WERI-Rb-1 (cell line): Measurements from ENCODE around the gene ADGRF3.
"Not testable (repeated sequence)": the region's sequence is repeated elsewhere in the genome, so short reads cannot be mapped to it uniquely, and the experiment has no call there.

ENCODE experiments used
- DNase-seq: peaks from one replicate; pipeline ENCODE4 v3.0.0-alpha.2; 2020
- H3K27ac ChIP-seq: fragments of 250-450 bp; sonication (Bioruptor Pico); 2 replicates; pipeline ENCODE4 v1.5.1; 2020; ENCODE audit warnings: mild to moderate bottlenecking, moderate library complexity
- H3K27me3 ChIP-seq: fragments of 250-450 bp; sonication (Bioruptor Pico); 2 replicates; pipeline ENCODE4 v1.5.1; 2021; ENCODE audit warnings: mild to moderate bottlenecking, low read depth, moderate library complexity; ENCODE audit not compliant: insufficient read depth, severe bottlenecking
- H3K36me3 ChIP-seq: fragments of 250-450 bp; sonication (Bioruptor Pico); 2 replicates; pipeline ENCODE4 v1.5.1; 2020; ENCODE audit warnings: mild to moderate bottlenecking, moderate library complexity
- H3K4me3 ChIP-seq: 2 replicates; pipeline ENCODE4 v1.5.1; 2011; ENCODE audit warnings: low read depth, mild to moderate bottlenecking, control low read depth, low read length
- H3K9me3 ChIP-seq: fragments of 250-450 bp; sonication (Bioruptor Pico); 2 replicates; pipeline ENCODE4 v1.5.1; 2021; ENCODE audit warnings: mild to moderate bottlenecking, moderate library complexity; ENCODE audit not compliant: severe bottlenecking
- TF ChIP-seq, protein P1 (sequence below): IDR thresholded peaks from 2 replicates; pipeline ENCODE4 v1.5.1; 2011; ENCODE audit warnings: low read depth, mild to moderate bottlenecking, control low read depth, inconsistent platforms, low read length

ADGRF3 gene

GRCh38 chr2:26274058-26274613 lies 72.5 kb downstream of the ADGRF3 start:
- Histone ChIP-seq H3K27me3 (no peaks in the 10 kb centered on the region), H3K27ac (no peak overlapping the region), H3K36me3 (peaks cover 7% of the 10 kb centered on the region), H3K4me3 (no peak overlapping the region), H3K9me3 (no peaks in the 10 kb centered on the region)
- TF ChIP-seq, protein P1, sequence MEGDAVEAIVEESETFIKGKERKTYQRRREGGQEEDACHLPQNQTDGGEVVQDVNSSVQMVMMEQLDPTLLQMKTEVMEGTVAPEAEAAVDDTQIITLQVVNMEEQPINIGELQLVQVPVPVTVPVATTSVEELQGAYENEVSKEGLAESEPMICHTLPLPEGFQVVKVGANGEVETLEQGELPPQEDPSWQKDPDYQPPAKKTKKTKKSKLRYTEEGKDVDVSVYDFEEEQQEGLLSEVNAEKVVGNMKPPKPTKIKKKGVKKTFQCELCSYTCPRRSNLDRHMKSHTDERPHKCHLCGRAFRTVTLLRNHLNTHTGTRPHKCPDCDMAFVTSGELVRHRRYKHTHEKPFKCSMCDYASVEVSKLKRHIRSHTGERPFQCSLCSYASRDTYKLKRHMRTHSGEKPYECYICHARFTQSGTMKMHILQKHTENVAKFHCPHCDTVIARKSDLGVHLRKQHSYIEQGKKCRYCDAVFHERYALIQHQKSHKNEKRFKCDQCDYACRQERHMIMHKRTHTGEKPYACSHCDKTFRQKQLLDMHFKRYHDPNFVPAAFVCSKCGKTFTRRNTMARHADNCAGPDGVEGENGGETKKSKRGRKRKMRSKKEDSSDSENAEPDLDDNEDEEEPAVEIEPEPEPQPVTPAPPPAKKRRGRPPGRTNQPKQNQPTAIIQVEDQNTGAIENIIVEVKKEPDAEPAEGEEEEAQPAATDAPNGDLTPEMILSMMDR, result no peak
- no peak for DNase-seq

- no peak overlapping the region for H3K27ac ChIP-seq
- H3K27me3 ChIP-seq, result no peaks in the 10 kb centered on the region
- DNase-seq, result no peak
- no peaks in the 10 kb centered on the region for H3K9me3 ChIP-seq
- H3K36me3 ChIP-seq, result peaks cover 4% of the 10 kb centered on the region
- TF ChIP-seq, protein P1, result no peak
- H3K4me3 ChIP-seq, result no peak overlapping the region
Measured at GRCh38 chr2:26273501-26273900, 73.1 kb downstream of the ADGRF3 start.

DNA sequence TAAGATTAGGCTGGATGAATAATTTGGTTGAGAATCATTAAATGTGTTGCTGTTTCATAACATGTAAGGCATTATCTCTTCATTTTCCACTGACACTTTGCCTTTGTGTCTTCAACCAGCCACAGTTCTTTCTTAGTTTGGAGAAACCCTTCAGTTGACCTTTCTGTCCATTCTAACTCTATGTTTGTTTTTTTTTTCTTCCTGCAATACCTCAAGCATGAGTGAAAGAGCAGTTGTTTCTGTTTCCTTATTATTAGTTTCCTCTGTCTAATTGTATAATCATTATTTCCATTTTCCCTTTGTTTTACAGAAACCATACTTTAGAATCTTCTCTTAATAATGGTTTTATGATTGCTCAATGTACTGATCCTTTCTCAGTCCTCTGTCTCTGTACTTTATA lies 76.2 kb downstream of the ADGRF3 start:
- no peaks in the 10 kb centered on the region for H3K9me3 ChIP-seq
- no peaks in the 10 kb centered on the region for H3K27me3 ChIP-seq
- no peak overlapping the region for H3K27ac ChIP-seq
- TF ChIP-seq, protein P1, result no peak
- no peak for DNase-seq
- H3K36me3 ChIP-seq, result no peaks in the 10 kb centered on the region; the same call in 1 of the 2 replicates
- no peak overlapping the region for H3K4me3 ChIP-seq

GRCh38 chr2:26269571-26270158 lies 76.9 kb downstream of the ADGRF3 start:
- no peak for DNase-seq
- no peak overlapping the region for H3K4me3 ChIP-seq
- no peak overlapping the region for H3K27ac ChIP-seq

DNA sequence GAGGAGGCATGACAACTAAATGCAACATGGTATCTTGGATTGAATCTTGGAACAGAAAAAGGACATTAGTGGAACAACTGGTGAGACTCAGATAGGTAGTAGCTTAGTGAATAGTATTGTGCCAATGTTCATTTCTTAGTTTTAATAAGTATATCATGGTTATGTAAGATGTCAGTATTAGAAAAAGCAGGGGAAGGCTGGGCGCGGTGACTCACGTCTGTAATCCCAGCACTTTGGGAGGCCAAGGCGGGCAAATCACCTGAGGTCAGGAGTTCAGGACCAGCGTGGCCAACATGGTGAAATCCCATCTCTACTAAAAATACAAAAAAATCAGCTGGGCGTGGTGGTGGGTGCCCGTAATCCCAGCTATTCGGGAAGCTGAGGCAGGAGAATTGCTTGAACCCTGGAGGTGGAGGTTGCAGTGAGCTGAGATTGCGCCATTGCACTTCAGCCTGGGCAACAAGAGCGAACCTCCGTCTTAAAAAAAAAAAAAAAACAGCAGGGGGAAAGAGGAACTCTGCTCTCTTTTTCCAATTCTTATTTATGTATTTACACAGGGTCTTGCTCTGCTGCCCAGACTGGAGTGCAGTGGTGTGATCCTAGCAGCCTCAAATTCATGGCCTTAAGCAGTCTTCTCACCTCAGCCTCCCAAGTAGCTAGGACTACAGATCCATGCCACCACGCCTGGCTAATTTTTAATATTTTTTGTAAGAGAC lies 77.8 kb downstream of the ADGRF3 start:
- not testable (repeated sequence) for DNase-seq, H3K4me3 ChIP-seq, H3K27me3 ChIP-seq, H3K36me3 ChIP-seq, H3K27ac ChIP-seq, H3K9me3 ChIP-seq

More at GRCh38 chr2:26269571-26270158, 76.9 kb downstream of the ADGRF3 start:
- Histone ChIP-seq H3K36me3 (no peaks in the 10 kb centered on the region; the same call in 1 of the 2 replicates), H3K27me3 (no peaks in the 10 kb centered on the region), H3K9me3 (no peaks in the 10 kb centered on the region)
- TF ChIP-seq, protein P1, result no peak

- TF ChIP-seq, protein P1, result no peak
- DNase-seq, result no peak
- no peak overlapping the region for H3K4me3 ChIP-seq
- no peaks in the 10 kb centered on the region; the same call in 1 of the 2 replicates for H3K36me3 ChIP-seq
- H3K9me3 ChIP-seq, result no peaks in the 10 kb centered on the region
- no peaks in the 10 kb centered on the region for H3K27me3 ChIP-seq
- H3K27ac ChIP-seq, result no peak overlapping the region
Measured at GRCh38 chr2:26268213-26268612, 78.4 kb downstream of the ADGRF3 start.

GRCh38 chr2:26258836-26259235 lies 87.8 kb downstream of the ADGRF3 start:
- not testable (repeated sequence) for H3K27ac ChIP-seq, H3K27me3 ChIP-seq, H3K4me3 ChIP-seq, H3K9me3 ChIP-seq, DNase-seq
- peaks cover 12% of the 10 kb centered on the region for H3K36me3 ChIP-seq
